SIG-M5 treated with dmso at 0.1 percent for 504 hours (cell line): ENCODE measurements around the gene CWH43.
"Not testable (repeated sequence)": the region's sequence is repeated elsewhere in the genome, so short reads cannot be mapped to it uniquely, and the experiment has no call there.

Experiments
- DNase-seq: peaks from one replicate; lab custom pipeline; 2025; ENCODE audit not compliant: unreplicated experiment; lab: John Stamatoyannopoulos, UW

Gene CWH43

GRCh38 chr4:49096215-49096614 is 110.1 kb downstream of the CWH43 start:
- DNase-seq: not testable (repeated sequence)

GRCh38 chr4:49096627-49097026 is 110.6 kb downstream of the CWH43 start:
- DNase-seq: not testable (repeated sequence)

DNA sequence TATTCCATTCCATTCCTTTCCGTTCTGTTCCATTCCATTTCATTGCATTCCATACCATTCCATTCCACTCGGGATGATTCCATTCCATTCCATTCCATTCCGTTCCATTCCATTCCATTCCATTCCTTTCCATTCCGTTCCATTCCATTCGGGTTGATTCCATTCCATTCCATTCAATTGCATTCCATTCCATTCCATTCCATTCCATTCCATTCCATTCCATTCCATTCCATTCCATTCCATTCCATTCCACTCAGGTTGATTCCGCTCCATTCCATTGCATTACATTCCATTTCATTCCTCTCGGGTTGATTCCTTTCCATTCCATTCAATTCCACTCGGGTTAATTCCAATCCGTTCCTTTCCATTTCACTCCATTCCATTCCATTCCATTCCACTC is 111.0 kb downstream of the CWH43 start:
- not testable (repeated sequence) for DNase-seq

DNA sequence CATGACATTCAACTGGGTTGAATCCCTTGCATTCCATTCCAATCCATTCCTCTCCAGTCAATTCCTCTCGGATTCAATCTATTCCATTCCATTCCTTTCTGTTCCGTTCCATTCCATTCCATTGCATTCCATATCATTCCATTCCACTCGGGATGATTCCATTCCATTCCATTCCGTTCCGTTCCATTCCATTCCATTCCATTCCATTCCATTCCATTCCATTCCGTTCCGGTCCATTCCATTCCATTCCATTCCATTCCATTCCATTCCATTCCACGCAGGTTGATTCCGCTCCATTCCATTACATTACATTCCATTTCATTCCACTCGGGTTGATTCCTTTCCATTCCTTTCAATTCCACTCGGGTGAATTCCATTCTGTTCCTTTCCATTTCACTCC is 111.4 kb downstream of the CWH43 start:
- DNase-seq: not testable (repeated sequence)

- not testable (repeated sequence) for DNase-seq
Observed at GRCh38 chr4:49098034-49098759, 112.1 kb downstream of the CWH43 start.

- not testable (repeated sequence) for DNase-seq
Observed at GRCh38 chr4:49099831-49100444, 113.9 kb downstream of the CWH43 start.

DNA sequence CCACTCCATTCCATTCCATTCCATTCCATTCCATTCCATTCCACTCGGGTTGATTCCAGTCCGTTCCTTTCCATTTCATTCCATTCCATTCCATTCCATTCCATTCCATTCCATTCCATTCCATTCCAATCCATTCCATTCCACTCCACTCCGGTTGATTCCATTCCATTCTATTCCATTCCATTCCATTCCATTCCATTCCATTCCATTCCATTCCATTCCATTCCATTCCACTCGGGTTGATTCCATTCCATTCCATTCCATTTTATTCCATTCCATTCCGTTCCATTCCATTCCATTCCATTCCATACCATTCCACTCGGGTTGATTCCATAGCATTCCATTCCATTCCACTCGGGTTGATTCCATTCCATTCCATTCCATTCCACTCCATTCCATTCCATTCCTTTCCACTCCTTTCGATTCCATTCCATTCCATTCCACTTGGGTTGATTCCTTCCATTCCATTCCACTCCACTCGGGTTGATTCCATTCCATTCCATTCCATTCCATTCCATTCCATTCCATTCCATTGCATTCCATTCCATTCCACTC is 116.3 kb downstream of the CWH43 start:
- not testable (repeated sequence) for DNase-seq

GRCh38 chr4:49103436-49104136 is 117.5 kb downstream of the CWH43 start:
- not testable (repeated sequence) for DNase-seq

GRCh38 chr4:49104231-49104930 is 118.3 kb downstream of the CWH43 start:
- not testable (repeated sequence) for DNase-seq

DNA sequence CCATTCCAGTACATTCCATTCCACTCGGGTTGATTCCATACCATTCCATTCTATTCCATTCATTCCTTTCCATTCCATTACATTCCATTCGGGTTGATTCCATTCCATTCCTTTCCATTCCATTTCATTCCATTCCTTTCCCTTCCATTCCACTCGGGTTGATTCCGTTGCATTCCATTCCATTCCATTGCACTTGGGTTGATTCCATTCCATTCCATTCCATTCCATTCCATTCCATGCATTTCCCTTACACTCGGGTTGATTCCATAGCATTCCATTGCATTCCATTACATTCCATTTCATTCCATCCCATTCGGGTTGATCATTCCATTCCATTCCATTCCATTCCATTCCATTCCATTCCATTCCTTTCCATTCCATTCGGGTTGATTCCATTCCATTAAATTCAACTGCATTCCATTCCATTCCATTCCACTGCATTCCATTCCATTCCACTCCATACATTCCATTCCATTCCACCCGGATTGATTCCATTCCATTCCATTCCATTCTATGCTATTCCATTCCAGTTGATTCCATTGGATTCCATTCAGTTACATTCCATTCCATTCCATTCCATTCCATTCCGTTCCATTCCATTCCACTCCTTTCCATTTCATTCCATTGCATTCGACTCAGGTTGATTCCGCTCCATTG is 119.3 kb downstream of the CWH43 start:
- not testable (repeated sequence) for DNase-seq

- not testable (repeated sequence) for DNase-seq
Observed at GRCh38 chr4:49107262-49107661, 121.2 kb downstream of the CWH43 start.

DNA sequence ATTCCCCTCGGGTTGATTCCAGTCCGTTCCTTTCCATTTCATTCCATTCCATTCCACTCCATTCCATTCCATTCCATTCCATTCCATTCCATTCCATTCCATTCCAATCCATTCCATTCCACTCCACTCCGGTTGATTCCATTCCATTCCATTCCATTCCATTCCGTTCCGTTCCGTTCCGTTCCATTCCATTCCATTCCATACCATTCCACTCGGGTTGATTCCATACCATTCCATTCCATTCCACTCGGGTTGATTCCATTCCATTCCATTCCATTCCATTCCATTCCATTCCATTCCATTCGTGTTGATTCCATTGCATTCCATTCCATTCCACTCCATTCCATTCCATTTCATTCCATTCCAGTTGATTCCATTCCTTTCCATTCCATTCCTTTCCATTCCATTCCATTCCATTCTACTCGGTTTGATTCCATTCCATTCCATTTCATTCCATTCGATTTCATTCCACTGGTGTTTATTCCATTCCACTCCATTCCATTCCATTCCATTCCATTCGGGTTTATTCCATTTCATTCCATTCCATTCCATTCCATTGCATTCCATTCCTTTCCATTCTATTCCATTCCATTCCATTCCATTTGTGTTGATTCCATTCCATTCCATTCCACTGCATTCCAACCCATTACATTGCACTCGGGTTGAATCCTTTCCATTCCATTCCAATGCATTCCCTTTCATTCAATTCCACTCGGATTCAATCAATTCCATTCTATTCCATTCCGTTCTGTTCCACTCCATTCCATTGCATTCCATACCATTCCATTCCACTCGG is 122.3 kb downstream of the CWH43 start:
- DNase-seq: not testable (repeated sequence)

DNA sequence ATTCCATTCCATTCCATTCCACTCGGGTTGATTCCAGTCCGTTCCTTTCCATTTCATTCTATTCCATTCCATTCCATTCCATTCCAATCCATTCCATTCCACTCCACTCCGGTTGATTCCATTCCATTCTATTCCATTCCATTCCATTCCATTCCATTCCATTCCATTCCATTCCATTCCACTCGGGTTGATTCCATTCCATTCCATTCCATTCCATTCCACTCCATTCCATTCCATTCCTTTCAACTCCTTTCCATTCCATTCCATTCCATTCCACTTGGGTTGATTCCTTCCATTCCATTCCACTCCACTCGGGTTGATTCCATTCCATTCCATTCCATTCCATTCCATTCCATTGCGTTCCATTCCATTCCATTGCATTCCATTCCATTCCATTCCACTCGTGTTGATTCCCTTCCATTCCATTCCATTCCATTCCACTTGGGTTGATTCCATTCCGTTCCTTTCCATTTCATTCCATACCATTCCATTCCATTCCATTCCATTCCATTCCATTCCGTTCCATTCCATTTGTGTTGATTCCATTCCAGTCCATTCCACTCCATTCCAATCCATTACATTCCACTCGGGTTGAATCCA is 123.6 kb downstream of the CWH43 start:
- not testable (repeated sequence) for DNase-seq

GRCh38 chr4:49110579-49110978 is 124.5 kb downstream of the CWH43 start:
- DNase-seq: not testable (repeated sequence)
